ENCODE results near the gene SULF2.

SULF2 gene

DNA sequence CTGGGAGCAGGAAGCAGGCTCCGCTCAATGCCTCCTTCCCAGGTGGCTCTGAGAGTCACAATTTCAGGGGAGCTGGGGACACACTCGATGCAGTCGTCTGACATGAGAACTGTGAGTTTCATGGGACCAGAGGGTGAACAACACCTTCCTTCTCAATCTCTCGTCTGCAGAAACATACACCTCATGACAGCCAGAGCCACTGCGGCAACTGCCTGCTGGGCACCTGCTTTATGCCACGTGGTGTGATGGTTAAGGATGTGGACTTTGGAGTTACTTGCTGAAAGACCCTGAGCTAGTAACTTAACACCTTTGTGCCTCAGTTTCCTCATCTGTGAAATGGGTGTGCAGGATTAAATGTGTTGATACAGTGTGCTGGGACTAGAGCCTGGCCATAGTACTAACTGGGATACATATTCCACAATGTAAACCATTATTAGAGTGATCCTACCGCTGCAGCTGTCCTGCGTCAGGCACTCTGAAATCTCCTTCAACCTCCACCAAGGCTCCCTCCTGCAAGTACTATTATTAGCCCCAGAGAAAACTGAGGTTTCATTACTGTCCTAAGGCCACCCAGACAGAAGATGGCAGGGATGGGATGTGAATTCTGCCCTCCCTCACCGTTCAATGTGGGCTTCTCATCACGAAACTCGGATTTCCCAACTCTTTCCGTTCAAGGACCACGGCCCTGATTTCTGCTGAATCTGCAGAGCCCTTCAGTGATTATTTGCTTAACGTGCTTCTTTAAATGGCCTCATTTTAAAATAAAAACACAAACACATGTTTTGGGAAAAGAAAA lies 24.4 kb downstream of the SULF2 start:
- DNase-seq: no peak

DNA sequence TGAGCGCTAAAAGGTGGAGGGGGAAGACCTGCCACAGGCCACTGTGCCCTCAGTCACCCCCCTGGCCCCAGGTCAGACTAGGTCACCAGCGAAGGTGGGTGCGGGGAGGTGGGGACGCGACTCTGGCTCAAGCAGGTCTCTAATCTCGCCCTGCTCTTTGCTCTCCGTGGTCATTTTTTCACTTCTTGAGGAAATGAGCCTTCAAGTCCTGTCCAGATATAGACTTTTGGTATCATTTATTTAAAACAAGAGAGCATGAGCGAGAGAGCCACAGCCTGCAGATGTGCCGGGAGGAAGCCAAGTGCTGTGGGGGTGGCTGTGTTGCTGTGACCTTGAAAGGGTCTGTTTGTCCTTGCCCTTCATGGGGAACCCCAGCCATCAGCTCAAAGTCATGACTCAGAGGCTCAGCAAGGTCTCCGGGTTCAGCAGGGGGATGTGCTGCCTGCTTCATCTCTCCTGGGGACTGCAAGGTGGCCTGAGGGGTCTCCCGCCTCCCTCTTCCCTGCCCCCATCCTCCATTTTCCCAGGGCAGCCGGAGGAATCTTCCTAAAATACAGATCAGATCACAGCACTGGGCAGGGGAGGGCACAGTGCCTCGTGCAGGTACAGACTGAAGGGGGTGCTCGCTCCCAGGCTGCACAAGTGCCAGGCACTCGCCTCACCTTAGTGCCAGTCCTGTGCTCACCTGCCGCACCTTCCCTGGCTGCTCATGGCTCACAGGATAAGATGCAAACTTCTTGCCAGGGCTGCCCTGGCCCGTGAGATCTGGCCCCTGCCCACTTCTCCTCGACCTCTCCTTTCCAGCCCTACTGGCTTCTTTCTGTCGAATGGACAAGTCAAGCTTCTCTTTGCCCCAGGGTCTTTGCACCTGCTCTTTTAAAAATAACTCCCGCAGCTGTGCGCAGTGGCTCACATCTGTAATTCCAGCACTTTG lies 26.5 kb downstream of the SULF2 start:
- no peak for DNase-seq

DNA sequence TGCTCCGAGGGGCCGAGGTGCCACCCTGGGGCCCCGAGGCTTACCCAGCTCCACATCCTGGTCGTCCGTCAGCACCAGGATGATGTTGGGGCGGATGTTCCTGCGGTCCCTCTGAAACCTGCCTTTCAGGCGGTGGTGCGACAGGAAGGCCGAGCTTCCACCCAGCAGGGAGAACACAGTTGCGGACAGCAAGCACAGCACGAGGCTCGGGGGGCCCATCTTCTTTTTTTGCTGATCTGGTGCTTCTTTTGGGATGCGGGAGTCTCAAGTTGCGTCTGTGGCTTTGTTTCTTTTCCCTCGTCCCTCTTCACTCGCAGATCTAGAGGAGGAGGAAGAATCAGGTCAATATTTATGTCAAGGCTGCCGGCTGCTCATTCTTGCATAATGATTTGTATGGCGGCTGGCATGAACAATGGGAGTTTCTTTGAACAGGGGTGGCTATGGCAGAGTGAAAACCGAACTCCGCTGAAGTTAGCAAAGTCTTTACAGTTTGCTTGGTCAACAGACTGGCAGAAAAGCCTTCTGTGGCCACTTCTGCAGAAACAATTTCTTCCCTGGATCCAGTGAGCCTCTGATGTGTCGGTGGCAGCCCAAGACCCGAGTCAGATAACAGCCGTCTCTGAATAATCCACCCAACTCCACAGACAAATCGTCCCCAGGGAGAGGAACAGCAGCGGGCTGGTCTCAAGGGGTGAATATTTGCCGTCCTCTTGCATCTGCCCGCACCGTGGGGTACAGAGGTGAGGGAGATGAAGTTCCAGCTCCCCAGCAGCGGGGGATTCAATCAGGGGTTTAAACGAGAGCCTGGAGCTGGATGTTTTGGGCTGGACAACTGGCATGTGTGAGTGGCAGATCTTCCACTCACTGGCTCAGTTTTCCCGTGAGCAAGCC lies 27.9 kb downstream of the SULF2 start:
- DNase-seq: no peak

DNA sequence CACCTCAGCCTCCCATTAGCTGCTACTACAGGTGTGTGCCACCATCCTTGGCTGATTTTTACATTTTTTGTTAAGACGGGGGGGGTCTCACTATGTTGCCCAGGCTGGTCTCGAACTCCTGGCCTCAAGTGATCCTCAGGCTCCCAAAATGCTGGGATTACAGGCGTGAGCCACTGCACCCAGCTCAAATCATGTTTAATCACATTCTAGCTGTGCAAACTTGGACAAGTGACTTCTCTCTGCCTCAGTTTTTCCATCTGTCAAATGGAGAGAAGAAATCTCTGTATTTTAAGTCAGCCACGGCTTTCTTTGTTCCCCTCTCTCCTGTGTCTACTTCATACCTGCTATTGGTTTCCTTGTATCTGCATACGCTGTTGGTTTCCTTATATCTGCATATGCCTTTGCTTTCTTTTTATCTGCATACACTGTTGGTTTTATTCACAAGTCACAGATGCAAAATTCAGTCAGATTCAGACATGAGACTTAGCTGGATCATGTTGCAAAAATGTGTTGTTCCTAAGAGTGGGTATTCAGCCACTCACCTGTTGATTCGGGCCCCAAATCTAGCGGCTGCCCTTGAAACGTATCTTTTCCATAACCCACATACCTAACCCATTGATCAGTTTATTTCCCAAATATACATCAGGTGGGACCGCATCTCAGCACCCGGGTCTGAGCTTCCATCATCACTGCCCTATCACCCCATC lies 30.2 kb downstream of the SULF2 start:
- no peak for DNase-seq

DNA sequence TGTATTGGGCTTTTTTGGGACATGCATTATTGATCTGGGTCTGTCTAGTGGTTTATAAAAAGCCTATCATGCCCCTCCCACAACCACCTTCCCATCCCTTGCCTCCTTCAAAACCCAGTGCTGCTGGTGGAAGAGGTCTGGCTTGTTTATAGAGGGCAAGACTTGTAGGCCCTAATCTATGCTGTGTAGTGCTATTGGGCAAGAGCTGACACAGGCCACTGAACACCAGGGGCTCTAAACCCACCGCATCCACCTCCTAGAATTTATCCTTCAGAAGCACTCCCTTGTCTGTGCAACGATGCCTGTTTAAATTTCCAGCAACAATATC lies 30.9 kb downstream of the SULF2 start:
- no peak for DNase-seq

GRCh38 chr20:47753576-47754387 lies 31.5 kb downstream of the SULF2 start:
- DNase-seq: no peak

DNA sequence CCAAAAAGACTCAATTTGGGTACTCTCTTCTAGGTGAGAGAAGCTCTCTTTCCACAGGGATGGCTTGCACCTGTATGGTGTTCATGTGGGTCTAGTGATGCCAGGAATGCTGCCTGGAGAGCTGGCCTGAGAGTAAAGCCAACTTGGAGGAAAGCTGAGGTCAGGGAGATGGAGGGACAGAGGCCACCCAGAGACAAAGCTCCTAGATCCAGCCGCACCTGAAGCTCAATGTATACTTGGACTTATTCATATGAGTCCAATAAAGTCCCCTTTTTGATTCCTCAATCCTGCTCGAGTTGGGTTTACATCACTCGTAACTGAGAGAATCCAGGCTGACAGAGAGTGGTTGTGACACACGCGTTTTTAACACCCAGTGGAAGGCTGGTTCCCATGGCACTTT lies 33.8 kb downstream of the SULF2 start:
- no peak for DNase-seq

DNA sequence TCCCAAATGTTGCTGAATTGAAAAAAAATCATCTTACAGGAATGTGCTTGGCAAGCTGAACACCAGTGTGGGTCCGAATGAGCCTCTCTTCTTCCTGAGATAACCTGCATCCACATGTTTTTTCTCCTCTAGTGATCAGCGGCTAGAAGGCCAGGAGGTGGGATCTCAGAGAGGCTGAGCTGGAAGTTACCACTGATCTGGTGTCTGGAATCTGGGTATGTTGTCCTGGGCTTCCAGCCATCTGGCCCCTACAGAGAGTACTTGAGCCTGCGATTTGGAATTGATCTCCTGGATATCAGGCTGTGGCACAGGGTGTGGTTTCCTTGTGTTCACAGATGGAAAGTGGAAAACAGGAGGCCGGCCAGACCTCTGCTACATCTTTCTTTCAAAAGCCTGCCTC lies 35.9 kb downstream of the SULF2 start:
- no peak for DNase-seq

DNA sequence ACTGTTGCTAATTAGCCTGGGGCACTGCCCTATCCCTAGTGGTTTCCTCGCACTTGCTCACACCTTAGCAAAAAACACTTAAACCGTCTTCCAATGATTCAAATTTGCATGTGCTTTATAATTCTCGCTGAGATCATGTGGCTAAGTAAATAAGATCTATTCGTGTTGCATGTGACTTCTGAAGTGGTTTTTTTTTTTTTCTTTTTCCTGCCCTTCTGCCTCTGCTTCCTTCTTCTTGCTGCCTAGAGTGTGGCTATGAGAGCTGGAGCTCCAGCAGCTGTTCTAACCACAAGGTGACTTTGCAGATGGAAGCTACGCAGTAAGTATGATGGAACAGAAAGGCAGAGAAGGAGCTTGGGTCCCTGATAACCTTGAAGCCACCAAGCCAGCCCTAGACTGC lies 36.5 kb downstream of the SULF2 start:
- no peak for DNase-seq

- no peak for DNase-seq
These were observed 37.2 kb downstream of the SULF2 start for GRCh38 chr20:47748069-47748468.

DNA sequence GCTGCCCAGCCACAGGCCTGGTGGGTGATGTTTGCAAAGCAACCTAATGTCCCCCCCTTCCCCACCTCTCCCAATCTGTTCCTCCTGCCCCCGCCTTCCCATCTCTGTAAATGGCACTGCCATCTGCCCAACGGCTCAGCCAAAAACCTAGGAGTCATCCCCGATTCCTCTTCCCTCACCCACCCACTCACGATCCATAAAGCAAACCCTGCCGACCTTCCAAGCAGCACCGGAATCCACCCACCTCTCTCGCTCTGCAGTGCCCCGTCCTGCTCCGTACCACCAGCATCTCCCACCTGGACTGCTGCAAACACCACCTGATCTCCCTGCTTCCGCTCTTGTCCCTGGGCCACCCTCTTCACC lies 37.6 kb downstream of the SULF2 start:
- DNase-seq: no peak

DNA sequence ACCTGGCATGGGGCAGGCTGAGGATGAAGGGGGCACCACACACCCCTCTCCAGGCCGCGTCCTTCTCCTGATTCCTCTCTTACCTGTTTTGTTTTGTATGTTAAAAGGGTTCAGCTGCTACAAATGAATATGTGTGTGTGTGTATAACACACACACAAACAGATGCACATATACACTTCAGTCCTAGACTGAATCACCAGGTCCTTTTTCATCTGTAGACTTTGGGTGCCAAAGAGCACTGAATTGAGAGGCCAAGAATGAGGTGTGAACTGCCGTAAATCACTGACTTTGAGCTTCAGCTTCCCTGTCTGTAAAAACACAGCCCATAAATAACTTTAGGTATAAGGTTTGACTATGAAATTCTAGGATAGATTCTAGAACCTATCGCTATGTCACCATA lies 40.5 kb downstream of the SULF2 start:
- no peak for DNase-seq

DNA sequence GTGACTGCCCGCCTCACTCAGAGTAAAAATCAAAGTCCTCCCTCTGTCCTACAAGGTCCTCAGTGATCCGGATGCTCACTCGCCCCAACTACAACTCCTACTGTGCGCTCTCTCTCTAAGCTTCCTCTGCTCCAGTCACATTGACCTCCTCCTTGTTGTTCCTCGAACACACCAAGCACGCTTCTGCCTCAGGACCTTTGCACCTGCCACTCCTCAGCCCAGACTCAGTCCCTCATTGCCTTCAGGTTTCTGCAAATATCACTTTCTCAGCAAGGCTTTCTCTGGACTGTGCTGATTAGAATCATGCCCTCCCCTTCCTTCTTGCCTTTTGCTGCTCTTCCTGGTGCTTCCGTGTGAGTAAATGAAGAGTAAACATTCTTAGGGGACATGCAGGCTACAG lies 41.6 kb downstream of the SULF2 start:
- DNase-seq: no peak

DNA sequence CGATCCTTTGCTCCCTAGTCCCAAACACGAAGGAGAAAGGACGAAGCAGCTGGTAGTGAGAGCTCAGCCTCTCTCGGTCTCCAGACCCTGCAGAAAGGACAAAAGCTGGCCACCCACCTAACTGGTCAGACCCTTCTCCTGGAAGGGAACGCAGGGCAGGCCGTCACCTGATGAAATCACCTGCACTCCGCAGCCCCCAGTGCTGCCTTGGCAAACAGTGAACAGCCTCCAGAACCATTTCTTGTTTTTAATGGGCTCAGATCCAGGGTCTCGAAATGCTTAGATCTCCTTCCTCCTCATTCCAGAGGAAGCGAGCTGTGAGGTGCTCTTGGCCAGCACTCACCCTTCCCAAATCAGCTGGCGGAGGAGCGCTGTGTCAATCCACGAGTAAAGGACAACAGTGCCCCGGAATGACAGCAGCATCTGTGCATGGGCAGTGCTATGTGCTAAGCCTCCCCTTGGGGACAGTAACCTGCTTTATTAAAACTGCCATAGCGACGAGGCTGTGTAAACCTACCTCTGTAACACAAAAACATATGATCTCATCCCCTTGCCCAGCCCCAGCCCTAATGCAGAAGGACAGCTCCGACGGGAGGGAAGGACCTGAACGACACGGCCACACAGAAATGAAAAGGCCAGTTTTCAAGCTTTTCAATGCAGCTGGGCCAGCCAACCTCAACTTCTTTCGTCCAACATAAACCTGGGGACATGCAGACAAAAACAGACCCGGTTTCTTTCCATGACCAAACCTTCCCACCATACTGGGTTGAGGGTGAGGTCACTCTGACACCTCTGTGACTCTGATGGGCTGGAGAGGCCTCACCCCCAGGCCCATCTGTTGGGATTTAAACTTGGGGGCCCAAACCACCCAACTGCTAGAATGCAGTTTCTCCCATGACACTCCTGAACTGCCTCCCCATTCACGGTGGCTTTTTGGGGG lies 43.3 kb downstream of the SULF2 start:
- DNase-seq: no peak

- DNase-seq: no peak
These were observed 44.5 kb downstream of the SULF2 start for GRCh38 chr20:47740862-47741184.

DNA sequence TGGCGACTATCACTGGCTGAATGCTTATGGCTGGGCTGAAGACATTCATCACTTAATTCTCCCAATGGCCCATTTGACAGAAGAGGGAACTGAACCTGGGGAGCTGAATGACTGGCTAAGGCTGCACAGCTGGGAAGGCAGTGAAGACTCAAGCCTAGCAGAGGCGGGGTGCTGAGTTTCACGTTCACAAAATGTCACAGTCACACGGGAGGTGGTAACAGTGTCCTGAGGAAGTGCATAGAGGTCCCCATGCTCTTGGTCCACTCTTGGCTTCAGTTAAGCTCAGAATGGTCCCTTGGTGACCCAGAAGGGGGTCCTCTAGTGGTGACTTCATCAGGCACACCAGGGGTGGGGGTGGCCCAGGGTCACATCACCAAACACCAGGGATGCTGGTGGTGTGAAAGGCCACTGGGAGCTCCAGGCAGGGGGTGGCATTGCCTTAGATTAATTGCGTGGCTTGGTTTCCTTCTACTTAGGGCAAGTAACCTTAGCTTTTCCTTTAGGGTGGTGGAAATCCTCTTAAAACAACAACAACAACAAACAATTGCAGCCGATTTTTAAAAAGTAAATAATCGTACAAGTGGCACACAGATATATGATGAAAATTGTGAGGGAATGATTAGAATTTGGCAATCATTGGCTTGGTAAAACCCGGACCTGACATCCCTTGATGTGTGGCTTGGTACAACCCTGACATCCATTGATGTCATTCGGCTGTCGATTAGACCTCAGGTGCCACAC lies 45.0 kb downstream of the SULF2 start:
- DNase-seq: no peak

- no peak for DNase-seq
These were observed 47.4 kb downstream of the SULF2 start for GRCh38 chr20:47737923-47738322.

DNA sequence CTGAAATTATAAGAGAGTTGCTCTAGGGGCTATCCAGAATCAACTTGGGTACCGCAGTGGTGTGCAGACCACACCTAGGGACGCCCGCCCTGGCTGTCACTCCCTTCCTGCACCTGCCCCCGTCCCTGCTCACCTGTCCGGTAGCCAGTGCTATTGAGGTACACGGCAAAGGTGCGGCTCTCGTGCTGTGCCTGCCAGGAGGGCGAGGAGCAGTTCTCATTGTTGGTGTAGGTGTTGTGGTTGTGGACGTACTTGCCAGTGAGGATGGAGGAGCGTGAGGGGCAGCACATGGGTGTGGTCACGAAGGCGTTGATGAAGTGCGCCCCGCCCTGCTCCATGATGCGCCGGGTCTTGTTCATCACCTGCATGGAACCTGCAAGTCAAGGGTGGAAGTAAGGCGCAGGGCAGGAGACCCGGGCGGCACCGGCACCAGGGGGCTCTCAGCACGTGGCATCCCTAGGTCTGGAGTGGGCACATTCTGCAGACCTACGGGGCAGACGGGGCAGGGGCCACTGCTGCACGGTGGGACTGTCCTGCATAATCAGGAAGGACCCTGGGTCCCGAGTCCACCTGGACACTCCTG lies 48.6 kb downstream of the SULF2 start:
- DNase-seq: no peak

All from activated CD8-positive, alpha-beta memory T cell treated with anti-CD3 and anti-CD28 coated beads, Interleukin-2, amount 50 U/mL, for 48 hours (primary cell).